Activated naive CD8-positive, alpha-beta T cell treated with anti-CD3 and anti-CD28 coated beads, Interleukin-2, amount 10 ng/mL, durations not matched to agents 7 days and 5 days (primary cell): ENCODE data around the gene PDZD2. TPM values are rescaled to one million over a fixed set of nuclear protein-coding genes. Genes with fewer than 3 reads are reported as not detected.

ENCODE experiments used
- microRNA-seq: library from miRNA; unstranded; fragments of <30 nt; microRNA quantifications from one replicate; pipeline ENCODE4 v1.2.0, GENCODE V29; 2022
- total RNA-seq, 2 experiments: library from RNA; stranded (reverse); gene quantifications; one replicate each; pipeline ENCODE4 v1.2.3, GENCODE V29; 2021

Gene PDZD2
- total RNA-seq, 2 experiments from 2014 or later, result 0.14 to 0.22 TPM

Small RNA genes lying within 50 kb of the gene (microRNA-seq; reads per million reads assigned to microRNA genes)
- not detected for gene MIR4279

Other genes with a start within 250 kb of the PDZD2 start
- gene DROSHA, start 107.0 kb upstream of the PDZD2 start, total RNA-seq, result 10 to 100 TPM; 66.7 to 87.4 TPM
- 10 to 100 TPM; 27.2 to 29.9 TPM for gene C5orf22, start 106.8 kb upstream of the PDZD2 start, total RNA-seq